T-cell (primary cell): ENCODE measurements around the gene ARFGEF2. TPM values are rescaled to one million over a fixed set of nuclear protein-coding genes. Genes with fewer than 3 reads are reported as not detected.

Source experiments
- ATAC-seq, 4 experiments: fragments of 200-7000 bp in 3 of 4; fragments of 150-1000 bp in 1 of 4; cut with Tn5 transposase; replicated peaks in 1 of 4; 1 replicate in 3 of 4; 2 replicates in 1 of 4; pipeline ENCODE4 v1.10.0; 2021; ENCODE audit warnings: moderate library complexity in 3 of 4, mild to moderate bottlenecking in 2 of 4, moderate number of reproducible peaks in 1 of 4
- CTCF ChIA-PET, 2 donors: fragments of 300-600 bp; sonication (Branson Sonifier 250); formaldehyde crosslinking; loops; one replicate each; lab custom pipeline; 2022; ENCODE audit warnings: antibody characterized with exemption in 2 of 2; lab: Charles Lee
- POLR2A ChIA-PET, 2 donors: fragments of 300-600 bp; sonication (Branson Sonifier 250); formaldehyde crosslinking; loops; one replicate each; lab custom pipeline; 2022; ENCODE audit warnings: antibody characterized with exemption in 2 of 2; lab: Charles Lee
- DNase-seq, 35 experiments: peaks; one replicate each; pipeline versions ENCODE4 v3.0.0 to v3.0.0-alpha.2; 2013 to 2023
- H3K27ac ChIP-seq: one replicate; pipeline ENCODE4 v1.5.1; 2013; ENCODE audit warnings: low read length
- H3K27me3 ChIP-seq, 2 experiments: replicated peaks in 1 of 2; 1 replicate in 1 of 2; 2 replicates in 1 of 2; pipeline versions ENCODE4 v1.6.1 to v1.7.0; 2013; ENCODE audit warnings: low read length in 1 of 2, mixed read lengths in 1 of 2; ENCODE audit not compliant: control insufficient read depth in 2 of 2, insufficient read depth in 2 of 2; ENCODE audit errors: extremely low read depth in 1 of 2
- H3K36me3 ChIP-seq, 2 donors: 1 replicate in 1 of 2; 2 replicates in 1 of 2; pipeline versions ENCODE4 v1.6.1 to v1.7.0; 2013; ENCODE audit warnings: low read length in 1 of 2; ENCODE audit not compliant: control insufficient read depth in 2 of 2, insufficient read depth in 1 of 2; ENCODE audit errors: extremely low read depth in 1 of 2
- H3K4me1 ChIP-seq, 2 experiments: 1 replicate in 1 of 2; 2 replicates in 1 of 2; pipeline versions ENCODE4 v1.6.1 to v1.7.0; 2013; ENCODE audit warnings: low read length in 2 of 2, mixed read lengths in 1 of 2; ENCODE audit not compliant: insufficient read depth in 2 of 2, control insufficient read depth in 1 of 2; ENCODE audit errors: extremely low read depth in 1 of 2
- H3K4me3 ChIP-seq, 2 donors: 1 replicate in 1 of 2; 2 replicates in 1 of 2; pipeline versions ENCODE4 v1.5.1 to v1.7.0; 2013; ENCODE audit warnings: mild to moderate bottlenecking in 2 of 2, low read length in 1 of 2, moderate library complexity in 1 of 2; ENCODE audit not compliant: control insufficient read depth in 1 of 2; ENCODE audit errors: extremely low read depth in 1 of 2
- H3K9me3 ChIP-seq: 2 replicates; pipeline ENCODE4 v1.7.0; 2013
- H3K27ac Mint-ChIP-seq, 2 donors: one replicate each; pipeline ENCODE4 v1.8.0; 2020 to 2021; ENCODE audit warnings: mild to moderate bottlenecking in 2 of 2, mixed read lengths in 2 of 2
- H3K27me3 Mint-ChIP-seq, 2 donors: one replicate each; pipeline ENCODE4 v1.8.0; 2021 to 2022; ENCODE audit warnings: mixed read lengths in 2 of 2
- H3K36me3 Mint-ChIP-seq: one replicate; pipeline ENCODE4 v1.8.0; 2021; ENCODE audit warnings: mixed read lengths
- H3K4me1 Mint-ChIP-seq, 3 donors: one replicate each; pipeline ENCODE4 v1.8.0; 2020 to 2022; ENCODE audit warnings: mixed read lengths in 3 of 3, mild to moderate bottlenecking in 1 of 3
- H3K4me3 Mint-ChIP-seq, 3 donors: one replicate each; pipeline ENCODE4 v1.8.0; 2020 to 2022; ENCODE audit warnings: mild to moderate bottlenecking in 3 of 3, mixed read lengths in 3 of 3, moderate library complexity in 3 of 3
- H3K9me3 Mint-ChIP-seq, 3 donors: one replicate each; pipeline ENCODE4 v1.8.0; 2020 to 2022; ENCODE audit warnings: mixed read lengths in 3 of 3
- WGBS: methylation state at CpG from one replicate; pipeline ENCODE4 v1.1.5; 2013; ENCODE audit warnings: missing lambda C conversion rate; ENCODE audit not compliant: insufficient coverage; 5-methylcytosine and 5-hydroxymethylcytosine counted together
- total RNA-seq, 35 experiments: library from RNA in 6 of 35; stranded (reverse) in 6 of 35; fragments of 120-200 nt in 1 of 35; gene quantifications; one replicate each; pipeline versions ENCODE4 v1.2.1 to v1.2.4 and lab custom pipeline; 2013 to 2026

ARFGEF2 gene
- total RNA-seq, 5 donors from 2014 or later (not counting 1 experiment from before 2014, with no cell fraction given), result 23.4 to 30.3 (median 26.0) TPM

DNA sequence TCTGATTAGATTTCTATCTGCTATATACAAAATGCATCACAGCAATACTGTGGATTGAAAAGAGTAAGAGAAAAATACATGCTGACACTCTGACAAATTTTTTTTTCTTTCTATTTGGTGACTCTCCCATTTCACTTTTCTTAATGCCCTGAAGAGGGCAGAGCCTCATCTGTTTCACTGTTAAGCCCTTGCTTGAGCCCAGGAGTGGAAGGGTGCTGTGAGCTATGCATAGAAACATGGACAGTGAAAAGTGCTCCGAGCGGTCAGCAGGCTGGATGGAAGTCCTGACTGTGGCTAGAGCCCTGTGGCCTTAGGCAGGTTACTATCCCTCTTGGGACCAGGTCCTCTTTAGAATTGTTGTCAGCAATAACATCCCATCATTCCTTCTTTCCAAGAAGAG, 107.2 kb downstream of the ARFGEF2 start:
- ChIA-PET POLR2A (interaction anchor here in 1 of 2 donors (0.6 kb wide), 2 partner anchors 20 to 128 kb away, joined by 3 read pairs; no protein-coding TSS in a partner anchor), CTCF (interaction anchor here (0.6 to 0.9 kb wide), 2 partner anchors 16 to 214 kb away, joined by 3 to 5 read pairs; no protein-coding TSS in a partner anchor)
- Histone ChIP-seq H3K27ac (no peak overlapping the region), H3K27me3 (no peaks in the 10 kb centered on the region), H3K36me3 (peaks cover 17 to 65% of the 10 kb centered on the region in 2 donors), H3K4me3 (no peak overlapping the region), H3K9me3 (no peaks in the 10 kb centered on the region), H3K4me1 (no peaks in the 10 kb centered on the region)
- no peaks in the 10 kb centered on the region for H3K4me1 Mint-ChIP-seq
- WGBS, result 100% methylated on average over 2 of the region's 2 CpGs
- ATAC-seq (no peak), DNase-seq (no peak)
- H3K36me3 Mint-ChIP-seq, result peaks cover 38% of the 10 kb centered on the region
- H3K9me3 Mint-ChIP-seq, result no peaks in the 10 kb centered on the region
- no peak overlapping the region for H3K4me3 Mint-ChIP-seq
- no peaks in the 10 kb centered on the region for H3K27me3 Mint-ChIP-seq
- no peak overlapping the region for H3K27ac Mint-ChIP-seq

DNA sequence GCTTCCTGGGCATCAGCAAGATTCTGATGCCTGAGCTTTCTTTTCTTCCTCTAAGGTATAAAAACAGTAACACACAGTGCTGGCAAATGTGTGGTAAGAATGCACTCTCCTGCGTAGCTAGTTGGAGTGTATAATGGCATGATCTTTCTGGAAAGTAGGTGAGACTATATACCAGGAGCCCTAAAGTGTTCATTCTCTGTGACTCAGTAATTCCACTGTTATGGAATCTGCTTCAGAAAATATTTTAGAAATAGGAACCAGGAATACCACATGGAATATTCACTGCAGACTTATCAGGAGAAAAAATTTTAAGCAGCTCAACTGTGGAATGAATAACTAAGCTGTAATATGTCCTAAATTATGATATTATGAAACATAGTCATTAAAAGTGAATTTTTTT, 107.7 kb downstream of the ARFGEF2 start:
- POLR2A ChIA-PET, result interaction anchor here in 1 of 2 donors (0.6 to 0.8 kb wide), 3 partner anchors 20 to 128 kb away, joined by 3 to 6 read pairs (median 3); no protein-coding TSS in a partner anchor
- Histone ChIP-seq H3K27me3 (no peaks in the 10 kb centered on the region), H3K36me3 (peaks cover 17 to 64% of the 10 kb centered on the region in 2 donors), H3K27ac (no peak overlapping the region), H3K4me1 (no peaks in the 10 kb centered on the region), H3K9me3 (no peaks in the 10 kb centered on the region), H3K4me3 (no peak overlapping the region)
- DNase-seq (no peak), ATAC-seq (no peak)
- CTCF ChIA-PET, result interaction anchor here in 1 of 2 donors (0.7 to 0.9 kb wide), 2 partner anchors 41 to 214 kb away, joined by 3 read pairs; no protein-coding TSS in a partner anchor
- Mint-ChIP-seq H3K27me3 (no peaks in the 10 kb centered on the region), H3K27ac (no peak overlapping the region), H3K9me3 (no peaks in the 10 kb centered on the region), H3K36me3 (peaks cover 34% of the 10 kb centered on the region), H3K4me3 (no peak overlapping the region), H3K4me1 (no peaks in the 10 kb centered on the region)
- WGBS, result no CpG with 5 or more reads among the region's 1 CpG

DNA sequence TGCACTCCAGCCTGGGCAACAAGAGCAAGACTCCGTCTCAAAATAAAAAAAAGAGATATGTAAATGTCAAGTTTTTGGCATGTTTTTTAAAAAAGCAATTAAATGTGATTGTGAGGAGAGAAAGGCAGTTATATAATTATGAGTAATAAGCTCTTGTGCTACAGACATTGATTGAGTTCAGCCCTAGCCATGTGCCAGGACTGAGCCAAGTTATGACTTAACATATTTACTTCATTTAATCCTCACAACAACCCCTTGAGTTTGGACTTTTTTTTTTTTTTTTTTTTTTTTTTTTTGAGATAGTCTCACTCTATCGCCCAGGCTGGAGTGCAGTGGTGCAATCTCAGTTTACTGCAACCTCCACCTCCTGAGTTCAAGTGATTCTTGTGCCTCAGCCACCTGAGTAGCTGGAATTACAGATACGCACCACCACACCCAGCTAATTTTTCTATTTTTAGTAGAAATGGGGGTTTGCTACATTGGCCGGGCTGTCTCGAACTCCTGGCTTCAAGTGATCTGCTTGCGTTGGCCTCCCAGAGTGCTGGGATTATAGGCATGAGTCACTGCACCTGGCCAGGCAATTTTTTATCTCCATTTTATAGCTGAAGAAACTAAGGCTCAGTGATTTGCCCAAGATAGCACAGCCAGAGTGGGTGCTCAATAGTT, 109.6 kb downstream of the ARFGEF2 start:
- no peak for ATAC-seq
- no peak for DNase-seq
- ChIA-PET POLR2A (interaction anchor here (0.6 to 1.0 kb wide), 2 partner anchors 19 kb away, joined by 3 read pairs; no protein-coding TSS in a partner anchor), CTCF (no interaction called here)
- no peak overlapping the region for H3K27ac Mint-ChIP-seq
- WGBS, result 90% methylated on average over 2 of the region's 6 CpGs
- no peaks in the 10 kb centered on the region for H3K4me1 ChIP-seq
- no peaks in the 10 kb centered on the region for H3K27me3 Mint-ChIP-seq
- H3K4me1 Mint-ChIP-seq, result no peaks in the 10 kb centered on the region
- no peaks in the 10 kb centered on the region for H3K9me3 Mint-ChIP-seq
- H3K36me3 ChIP-seq, result peaks cover 13 to 60% of the 10 kb centered on the region in 2 donors
- H3K4me3 ChIP-seq, result no peak overlapping the region
- peaks cover 30% of the 10 kb centered on the region for H3K36me3 Mint-ChIP-seq
- H3K4me3 Mint-ChIP-seq, result no peak overlapping the region
- H3K27ac ChIP-seq, result no peak overlapping the region
- H3K27me3 ChIP-seq, result no peaks in the 10 kb centered on the region
- H3K9me3 ChIP-seq, result no peaks in the 10 kb centered on the region

GRCh38 chr20:49032455-49032854, 110.9 kb downstream of the ARFGEF2 start:
- H3K4me3 Mint-ChIP-seq, result no peak overlapping the region
- DNase-seq (no peak), ATAC-seq (no peak)
- H3K27me3 ChIP-seq, result no peaks in the 10 kb centered on the region
- H3K4me1 ChIP-seq, result peaks cover 2 to 4% of the 10 kb centered on the region in 2 experiments
- WGBS, result 93% methylated on average over 3 of the region's 8 CpGs
- H3K27ac ChIP-seq, result no peak overlapping the region
- ChIA-PET CTCF (interaction anchor here in 1 of 2 donors (0.7 kb wide), 2 partner anchors 24 to 375 kb away, joined by 3 to 4 read pairs; no protein-coding TSS in a partner anchor), POLR2A (interaction anchor here in 1 of 2 donors (0.5 kb wide), 1 partner anchor 12 kb away, joined by 9 read pairs; no protein-coding TSS in a partner anchor)
- no peaks in the 10 kb centered on the region for H3K9me3 ChIP-seq
- no peaks in the 10 kb centered on the region for H3K9me3 Mint-ChIP-seq
- H3K4me3 ChIP-seq, result no peak overlapping the region
- no peaks in the 10 kb centered on the region for H3K27me3 Mint-ChIP-seq
- H3K36me3 ChIP-seq, result peaks cover 8 to 48% of the 10 kb centered on the region in 2 donors
- peaks cover 0 to 3% (median 2%) of the 10 kb centered on the region in 3 donors for H3K4me1 Mint-ChIP-seq
- no peak overlapping the region for H3K27ac Mint-ChIP-seq
- H3K36me3 Mint-ChIP-seq, result peaks cover 30% of the 10 kb centered on the region

GRCh38 chr20:49034070-49034732, 112.7 kb downstream of the ARFGEF2 start:
- no peak for ATAC-seq
- no peak overlapping the region for H3K27ac ChIP-seq
- H3K4me3 ChIP-seq, result no peak overlapping the region
- 100% methylated on average over 2 of the region's 7 CpGs for WGBS
- DNase-seq, result no peak
- peaks cover 16 to 20% of the 10 kb centered on the region in 2 experiments for H3K4me1 ChIP-seq
- Mint-ChIP-seq H3K9me3 (no peaks in the 10 kb centered on the region), H3K27ac (no peak overlapping the region), H3K4me3 (no peak overlapping the region), H3K4me1 (peaks cover 11 to 15% (median 15%) of the 10 kb centered on the region in 3 donors), H3K27me3 (no peaks in the 10 kb centered on the region), H3K36me3 (peaks cover 20% of the 10 kb centered on the region)
- CTCF ChIA-PET, result no interaction called here
- H3K27me3 ChIP-seq, result no peaks in the 10 kb centered on the region
- POLR2A ChIA-PET, result no interaction called here
- H3K36me3 ChIP-seq, result peaks cover 4 to 38% of the 10 kb centered on the region in 2 donors
- no peaks in the 10 kb centered on the region for H3K9me3 ChIP-seq

DNA sequence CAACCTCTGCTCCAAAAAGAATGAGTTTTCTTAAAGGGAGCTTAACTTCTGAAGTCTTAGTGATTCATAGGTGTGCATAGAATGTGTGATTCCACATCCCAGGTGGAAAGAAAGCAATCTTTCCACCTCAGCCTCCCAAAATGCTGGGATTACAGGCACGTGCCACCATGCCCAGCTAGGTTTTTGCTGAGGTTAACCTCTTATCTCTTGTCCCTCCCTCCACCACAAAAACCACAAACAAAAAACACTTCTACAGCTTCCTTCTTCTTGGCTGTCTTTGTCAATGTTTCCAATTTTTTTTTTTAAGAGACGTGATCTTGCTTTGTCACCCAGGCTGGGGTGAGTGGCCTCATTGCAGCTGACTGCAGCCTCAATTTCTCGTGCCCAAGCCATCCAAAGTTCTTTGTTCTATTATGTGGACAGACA, 116.5 kb downstream of the ARFGEF2 start:
- Histone ChIP-seq H3K27me3 (no peaks in the 10 kb centered on the region), H3K4me3 (no peak overlapping the region), H3K27ac (peak overlapping the region; percentile 17), H3K36me3 (peaks cover 2 to 18% of the 10 kb centered on the region in 2 donors), H3K4me1 (peaks cover 16 to 22% of the 10 kb centered on the region in 2 experiments), H3K9me3 (no peaks in the 10 kb centered on the region)
- H3K27ac Mint-ChIP-seq, result peak overlapping the region; percentile 76 to 92
- no peaks in the 10 kb centered on the region for H3K9me3 Mint-ChIP-seq
- ChIA-PET POLR2A (interaction anchor here in 1 of 2 donors (1.2 kb wide), 1 partner anchor 8 kb away, joined by 3 read pairs; the partner anchor contains the start of gene CSE1L), CTCF (interaction anchor here in 1 of 2 donors (0.9 kb wide), 1 partner anchor 21 kb away, joined by 6 read pairs; no protein-coding TSS in a partner anchor)
- H3K36me3 Mint-ChIP-seq, result peaks cover 10% of the 10 kb centered on the region
- peak overlapping the region; percentile 7 to 29 (median 10) for H3K4me3 Mint-ChIP-seq
- 0% methylated on average over 1 of the region's 3 CpGs for WGBS
- peak; percentile 45 to 73 (median 62) for ATAC-seq
- DNase-seq, result peak in 5 of 35 experiments; percentile 3 to 35 (median 4)
- no peaks in the 10 kb centered on the region for H3K27me3 Mint-ChIP-seq
- H3K4me1 Mint-ChIP-seq, result peaks cover 11 to 19% (median 18%) of the 10 kb centered on the region in 3 donors
